Loucy (cell line): ENCODE data around the gene HOXA5.

ENCODE experiments used
- H2AFZ ChIP-seq: fragments of 200-600 bp; sonication (generic); 2 replicates; pipeline ENCODE4 v1.6.0; 2016; ENCODE audit warnings: antibody characterized with exemption, mild to moderate bottlenecking, low read length, moderate library complexity
- H3F3A ChIP-seq: fragments of 200-600 bp; 2 replicates; pipeline ENCODE4 v1.6.0; 2016; ENCODE audit warnings: antibody characterized with exemption, low read depth, mild to moderate bottlenecking
- H3K27me3 ChIP-seq: fragments of 200-600 bp; sonication (generic); 2 replicates; pipeline ENCODE4 v1.6.1; 2014; ENCODE audit warnings: low read length, mild to moderate bottlenecking; ENCODE audit not compliant: insufficient read depth, poor library complexity, severe bottlenecking
- H3K36me3 ChIP-seq: fragments of 200-600 bp; sonication (generic); 2 replicates; pipeline ENCODE4 v1.6.1; 2016; ENCODE audit warnings: low read length; ENCODE audit not compliant: insufficient read depth
- H3K4me1 ChIP-seq: fragments of 200-600 bp; sonication (generic); 2 replicates; pipeline ENCODE4 v1.5.1; 2014; ENCODE audit warnings: low read length, mild to moderate bottlenecking; ENCODE audit not compliant: insufficient read depth, poor library complexity, severe bottlenecking
- H3K4me2 ChIP-seq: fragments of 200-600 bp; sonication (generic); 2 replicates; pipeline ENCODE4 v1.6.0; 2014; ENCODE audit warnings: antibody characterized with exemption, low read length, low read depth, mild to moderate bottlenecking; ENCODE audit not compliant: poor library complexity, severe bottlenecking
- H3K4me3 ChIP-seq: fragments of 200-600 bp; sonication (generic); 2 replicates; pipeline ENCODE4 v1.5.1; 2014; ENCODE audit warnings: low read length, mild to moderate bottlenecking, mixed read lengths; ENCODE audit not compliant: poor library complexity, severe bottlenecking
- H3K79me2 ChIP-seq: fragments of 200-600 bp; sonication (generic); 2 replicates; pipeline ENCODE4 v1.6.1; 2014; ENCODE audit warnings: low read length; ENCODE audit not compliant: insufficient read depth
- H3K9ac ChIP-seq: fragments of 200-600 bp; sonication (generic); 2 replicates; pipeline ENCODE4 v1.6.0; 2014; ENCODE audit warnings: mild to moderate bottlenecking, low read depth, low read length, moderate library complexity; ENCODE audit not compliant: poor library complexity, severe bottlenecking
- H3K9me2 ChIP-seq: fragments of 200-600 bp; sonication (generic); replicated peaks from 2 replicates; pipeline ENCODE4 v1.6.1; 2016; ENCODE audit warnings: low read depth, low read length, mixed read lengths
- H3K9me3 ChIP-seq: fragments of 200-600 bp; sonication (generic); 2 replicates; pipeline ENCODE4 v1.6.1; 2014; ENCODE audit warnings: mild to moderate bottlenecking, antibody characterized with exemption, low read length, low read depth; ENCODE audit not compliant: insufficient read depth
- H4K20me1 ChIP-seq: fragments of 200-600 bp; sonication (generic); 2 replicates; pipeline ENCODE4 v1.6.0; 2014; ENCODE audit warnings: antibody characterized with exemption, low read length, mild to moderate bottlenecking; ENCODE audit not compliant: insufficient read depth, poor library complexity, severe bottlenecking
- CTCF ChIP-seq: fragments of 200-600 bp; sonication (generic); conservative IDR thresholded peaks from 2 replicates; pipeline ENCODE4 v1.5.1; 2014; ENCODE audit warnings: mild to moderate bottlenecking, antibody characterized with exemption, low read length
- EZH2phosphoT487 ChIP-seq: fragments of 200-600 bp; IDR thresholded peaks from 2 replicates; pipeline ENCODE4 v1.6.1; 2018; ENCODE audit warnings: antibody characterized with exemption, mild to moderate bottlenecking, moderate library complexity, borderline replicate concordance

The HOXA5 gene

GRCh38 chr7:27148756-27149641 is 5.5 kb upstream of the HOXA5 start:
- peak overlapping the region; percentile 91 for H3K4me2 ChIP-seq
- H3K4me3 ChIP-seq: peak overlapping the region; percentile 94
- no peaks in the 10 kb centered on the region for H3F3A ChIP-seq
- H3K9me3 ChIP-seq: no peaks in the 10 kb centered on the region
- peaks cover 35% of the 10 kb centered on the region for H3K27me3 ChIP-seq
- TF ChIP-seq CTCF: no peak
- no peak for TF ChIP-seq EZH2phosphoT487
- peaks cover 100% of the 10 kb centered on the region for H3K79me2 ChIP-seq
- H4K20me1 ChIP-seq: peaks cover 81% of the 10 kb centered on the region
- peaks cover 58% of the 10 kb centered on the region for H3K36me3 ChIP-seq
- no peaks in the 10 kb centered on the region for H3K9me2 ChIP-seq
- peak overlapping the region; percentile 99 for H3K9ac ChIP-seq
- H3K4me1 ChIP-seq: peaks cover 32% of the 10 kb centered on the region
- H2AFZ ChIP-seq: no peak overlapping the region

- Histone ChIP-seq H3K79me2 (peaks cover 100% of the 10 kb centered on the region), H3K9me3 (no peaks in the 10 kb centered on the region), H4K20me1 (peaks cover 89% of the 10 kb centered on the region), H3K9ac (peak overlapping the region; percentile 99), H3K4me2 (peak overlapping the region; percentile 91), H3K9me2 (no peaks in the 10 kb centered on the region), H3K4me3 (peak overlapping the region; percentile 94), H3K36me3 (peaks cover 66% of the 10 kb centered on the region), H3K27me3 (peaks cover 35% of the 10 kb centered on the region), H3K4me1 (peaks cover 32% of the 10 kb centered on the region), H2AFZ (no peak overlapping the region), H3F3A (no peaks in the 10 kb centered on the region)
- TF ChIP-seq CTCF: no peak
- no peak for TF ChIP-seq EZH2phosphoT487
Observed at GRCh38 chr7:27148031-27148755, 4.7 kb upstream of the HOXA5 start.

GRCh38 chr7:27147199-27148030 is 3.9 kb upstream of the HOXA5 start, which contains the start of gene HOXA6:
Gene HOXA6, minus strand, starts transcription at chr7:27147774. Its CDS starts 25 bp downstream, at chr7:27147749.
- Histone ChIP-seq H3F3A (no peaks in the 10 kb centered on the region), H4K20me1 (peaks cover 97% of the 10 kb centered on the region), H3K4me1 (peaks cover 31% of the 10 kb centered on the region), H3K36me3 (peaks cover 73% of the 10 kb centered on the region), H3K4me3 (peak within 1 kb of the TSS; percentile 94), H3K9me3 (no peaks in the 10 kb centered on the region), H3K4me2 (peak within 1 kb of the TSS; percentile 91), H2AFZ (no peak within 1 kb of the TSS), H3K27me3 (peaks cover 35% of the 10 kb centered on the region), H3K79me2 (peaks cover 100% of the 10 kb centered on the region), H3K9me2 (no peaks in the 10 kb centered on the region), H3K9ac (peak within 1 kb of the TSS; percentile 99)
- no peak for TF ChIP-seq CTCF
- TF ChIP-seq EZH2phosphoT487: no peak
